Activated CD8-positive, alpha-beta memory T cell treated with anti-CD3 and anti-CD28 coated beads, Interleukin-2, amount 50 U/mL, for 48 hours (primary cell): ENCODE data around the gene CRELD2.

Experiments used
- DNase-seq: peaks from one replicate; pipeline ENCODE4 v3.0.0-alpha.2; 2020

The CRELD2 gene

DNA sequence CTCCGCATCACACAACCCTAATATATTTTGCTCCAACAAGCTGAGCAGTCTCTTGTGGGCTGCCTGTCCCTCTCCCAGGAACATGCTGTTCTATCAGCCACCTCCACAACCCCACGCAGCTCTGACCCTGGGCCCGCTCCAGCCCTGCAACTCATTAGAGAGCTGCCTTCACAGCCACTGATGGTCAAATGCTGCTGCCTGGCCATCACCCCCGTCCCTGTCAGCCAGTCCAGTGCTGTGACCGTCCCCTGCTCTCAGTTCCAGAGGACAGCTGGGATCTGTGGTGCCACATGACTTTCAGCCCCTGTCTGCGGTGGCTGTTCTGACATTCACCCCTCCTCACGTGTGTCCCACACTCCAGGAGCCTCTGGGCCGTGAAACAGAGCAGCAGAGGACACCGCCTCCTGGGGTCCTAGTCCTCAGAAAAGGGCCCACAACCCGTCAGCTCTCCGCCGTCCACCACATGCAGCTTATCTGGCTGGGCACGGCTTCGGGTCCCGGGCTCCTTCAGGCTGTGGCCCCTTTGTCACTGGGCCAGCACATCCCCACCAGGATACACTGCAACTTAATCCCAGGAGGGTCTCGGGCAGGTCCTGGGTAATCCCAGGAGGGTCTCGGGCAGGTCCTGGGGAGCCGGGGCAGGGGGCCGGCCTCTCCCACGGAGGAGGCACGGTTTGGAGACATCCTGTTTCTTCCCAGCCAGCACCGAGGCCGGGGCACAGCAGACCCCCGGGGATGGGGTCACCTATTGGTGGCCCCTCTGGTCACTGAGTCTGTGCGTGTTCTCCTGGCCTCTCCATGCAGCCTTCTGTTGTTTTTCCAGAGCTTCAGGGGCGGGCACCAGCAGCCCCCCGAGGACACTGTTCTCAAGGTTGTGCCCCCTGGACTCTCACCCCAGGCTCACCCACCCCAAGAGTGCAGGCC is 15.1 kb downstream of the CRELD2 start:
- no peak for DNase-seq

DNA sequence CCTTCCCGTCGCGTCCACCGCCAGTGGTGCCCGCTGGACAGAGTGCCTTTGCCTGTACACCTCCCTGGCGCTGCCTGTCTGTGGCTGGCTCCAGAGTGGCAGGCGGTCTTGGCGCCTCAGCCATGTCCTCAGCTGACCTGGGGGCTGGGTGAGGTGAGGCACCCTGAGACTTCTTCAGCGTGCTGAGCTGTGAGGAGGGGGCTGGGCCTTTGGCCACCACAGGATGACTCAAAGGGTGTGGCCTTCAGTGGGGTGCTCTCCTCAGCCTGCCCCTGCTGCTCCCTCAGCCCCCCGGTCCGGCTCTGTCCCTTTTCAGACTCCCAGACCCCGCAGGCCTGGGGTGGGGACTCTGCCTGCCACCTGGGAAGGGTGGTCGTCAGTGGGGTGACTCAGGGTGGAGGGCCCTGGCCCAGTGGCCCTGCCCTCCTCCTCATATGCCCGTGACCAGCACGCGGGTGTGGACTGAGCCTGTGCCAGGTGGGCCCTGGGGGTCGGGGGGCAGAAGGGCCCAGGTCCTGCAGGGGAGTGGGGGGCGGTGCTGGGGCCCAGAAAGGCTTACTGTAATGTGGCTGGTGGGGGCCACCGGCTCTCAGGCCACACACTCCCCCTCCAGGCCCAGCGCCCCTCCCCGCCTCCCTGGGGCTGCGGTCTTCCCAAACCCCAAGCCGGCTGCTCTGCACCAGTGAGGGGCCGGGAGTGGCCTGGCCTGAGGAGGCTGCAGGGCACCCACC is 15.9 kb downstream of the CRELD2 start:
- DNase-seq = no peak

DNA sequence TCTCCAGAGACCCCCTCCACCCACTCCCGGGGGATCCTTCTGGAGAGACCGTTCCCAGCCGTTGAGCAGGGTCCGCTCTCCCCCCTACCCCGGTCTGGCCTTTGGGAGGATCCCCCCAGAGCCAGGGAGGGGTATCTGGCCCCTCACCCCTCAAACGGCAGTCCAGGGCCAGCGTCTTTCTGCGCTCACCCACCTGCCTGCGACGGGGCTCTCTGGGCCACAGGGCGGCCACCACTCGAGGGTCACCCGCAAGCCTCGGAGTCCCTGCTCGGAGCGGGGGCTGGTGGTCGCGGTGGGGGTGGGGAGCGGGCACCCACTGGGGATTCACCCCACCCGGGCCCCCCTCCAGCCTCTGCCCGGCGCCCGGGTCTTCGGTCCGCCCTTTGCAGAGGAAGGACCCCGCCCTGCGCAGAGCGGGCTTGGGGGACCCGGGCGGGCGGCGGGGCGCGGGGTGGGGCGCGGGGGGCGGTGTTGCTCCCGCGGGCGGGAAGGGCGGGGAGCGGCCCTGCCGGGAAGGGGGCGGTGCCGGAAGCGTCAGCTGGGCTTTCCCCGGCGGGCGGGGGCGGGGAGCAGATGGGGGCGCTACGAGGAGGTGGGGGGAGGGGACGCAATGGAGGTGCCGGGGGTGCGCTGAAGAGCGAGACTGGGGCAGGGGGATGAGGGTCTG is 16.6 kb downstream of the CRELD2 start:
- peak; percentile 95 for DNase-seq

DNA sequence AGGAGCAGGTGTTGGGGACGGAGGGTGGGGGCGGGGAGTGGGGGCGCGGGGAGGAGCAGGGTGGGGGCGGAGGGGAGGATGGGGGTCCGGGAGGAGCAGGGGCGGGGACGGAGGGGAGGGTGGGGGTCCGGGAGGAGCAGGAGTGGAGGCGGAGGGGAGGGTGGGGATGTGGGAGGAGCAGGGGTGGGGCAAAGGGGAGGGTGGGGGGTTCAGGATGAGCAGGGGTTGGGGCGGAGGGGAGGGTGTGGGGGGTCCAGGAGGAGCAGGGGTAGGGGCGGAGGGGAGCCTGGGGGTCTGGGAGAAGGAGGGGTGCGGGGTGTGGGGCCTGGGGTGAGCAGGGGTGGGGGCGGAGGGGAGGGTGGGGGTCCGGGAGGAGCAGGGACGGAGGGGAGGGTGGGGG is 17.1 kb downstream of the CRELD2 start:
- DNase-seq = no peak

DNA sequence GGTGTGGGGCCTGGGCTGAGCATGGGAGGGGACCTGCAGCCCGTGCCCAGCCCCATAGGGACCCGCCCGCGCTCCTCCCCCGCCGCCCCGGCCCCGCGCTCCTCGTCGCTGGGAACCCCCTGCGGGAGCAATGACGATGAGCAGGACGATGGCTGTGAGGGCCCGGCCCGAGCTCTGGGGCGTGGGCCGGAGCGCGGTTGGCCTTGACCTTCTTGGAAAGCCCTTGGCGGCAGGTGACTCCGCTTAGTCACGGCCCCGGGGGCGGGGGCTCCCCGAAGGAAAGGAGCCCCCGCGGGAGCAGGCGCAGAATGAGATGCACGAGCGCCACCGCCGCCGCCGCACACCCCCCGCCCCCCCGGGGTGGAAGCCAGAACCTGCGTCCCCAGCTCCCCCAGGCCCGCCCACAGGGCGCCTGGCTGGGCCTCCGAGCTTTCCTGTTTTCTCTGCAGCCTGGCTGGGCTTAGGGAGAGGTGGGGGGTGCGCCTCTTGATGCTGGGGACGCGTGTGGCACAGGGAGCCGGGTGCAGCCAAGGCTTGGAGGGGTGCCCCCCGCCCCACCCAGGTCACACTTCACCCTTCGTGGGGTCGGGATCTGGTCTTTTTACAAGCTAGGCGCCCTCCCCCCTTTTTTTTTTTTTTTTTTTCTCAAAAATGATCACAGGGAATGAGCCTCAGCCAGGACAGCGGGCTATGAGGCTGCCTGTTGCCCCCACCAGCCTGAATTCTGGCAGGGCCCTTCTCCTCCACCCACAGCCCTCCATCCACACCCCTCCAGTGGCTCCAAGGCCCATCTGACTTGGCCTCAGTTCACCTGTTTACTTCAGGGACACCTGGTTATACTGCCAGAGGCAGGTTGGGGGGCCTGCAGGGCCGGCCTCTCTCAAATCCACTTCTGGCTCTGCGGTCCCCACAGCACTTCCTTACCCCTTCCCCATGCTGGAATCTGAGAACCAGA is 17.9 kb downstream of the CRELD2 start:
- peak; percentile 98 for DNase-seq

DNA sequence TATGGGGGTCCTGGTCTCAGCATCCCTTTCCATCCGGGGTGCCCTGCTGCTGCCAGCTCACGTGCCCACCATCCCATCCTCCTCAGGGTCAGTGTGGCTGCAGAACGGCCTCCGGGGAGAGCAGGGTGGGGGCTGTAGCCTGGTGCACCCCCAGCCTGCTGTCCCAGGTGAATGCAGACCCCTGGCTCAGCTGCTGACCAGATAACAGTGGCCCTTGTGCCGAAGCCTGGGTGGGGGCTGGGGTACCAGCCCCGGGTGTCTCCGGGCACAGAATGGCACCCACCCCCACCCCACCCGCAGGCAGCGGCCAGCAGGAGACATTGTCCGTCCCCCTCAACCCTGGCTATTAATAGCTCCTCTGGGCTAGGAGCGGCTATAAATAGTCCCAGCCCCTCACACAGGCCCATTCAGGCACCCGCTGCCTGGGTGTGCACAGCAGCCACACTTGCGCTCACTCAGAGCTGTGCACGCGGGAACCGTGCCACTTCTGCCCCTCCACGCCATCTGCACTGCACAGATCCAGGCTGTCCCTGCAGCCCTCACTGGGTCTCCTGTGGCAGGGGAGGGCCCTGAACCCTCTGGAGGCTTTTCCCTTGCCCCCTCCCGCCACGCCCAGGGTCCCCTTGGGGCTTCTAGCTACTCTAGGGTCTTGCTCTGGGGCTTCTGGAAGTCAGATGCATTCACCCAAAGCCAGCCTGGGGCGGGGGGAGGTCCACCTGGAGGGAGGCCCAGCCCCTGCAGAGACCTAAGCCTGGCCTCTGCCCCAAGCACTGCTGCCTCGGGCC is 18.7 kb downstream of the CRELD2 start:
- DNase-seq = no peak

DNA sequence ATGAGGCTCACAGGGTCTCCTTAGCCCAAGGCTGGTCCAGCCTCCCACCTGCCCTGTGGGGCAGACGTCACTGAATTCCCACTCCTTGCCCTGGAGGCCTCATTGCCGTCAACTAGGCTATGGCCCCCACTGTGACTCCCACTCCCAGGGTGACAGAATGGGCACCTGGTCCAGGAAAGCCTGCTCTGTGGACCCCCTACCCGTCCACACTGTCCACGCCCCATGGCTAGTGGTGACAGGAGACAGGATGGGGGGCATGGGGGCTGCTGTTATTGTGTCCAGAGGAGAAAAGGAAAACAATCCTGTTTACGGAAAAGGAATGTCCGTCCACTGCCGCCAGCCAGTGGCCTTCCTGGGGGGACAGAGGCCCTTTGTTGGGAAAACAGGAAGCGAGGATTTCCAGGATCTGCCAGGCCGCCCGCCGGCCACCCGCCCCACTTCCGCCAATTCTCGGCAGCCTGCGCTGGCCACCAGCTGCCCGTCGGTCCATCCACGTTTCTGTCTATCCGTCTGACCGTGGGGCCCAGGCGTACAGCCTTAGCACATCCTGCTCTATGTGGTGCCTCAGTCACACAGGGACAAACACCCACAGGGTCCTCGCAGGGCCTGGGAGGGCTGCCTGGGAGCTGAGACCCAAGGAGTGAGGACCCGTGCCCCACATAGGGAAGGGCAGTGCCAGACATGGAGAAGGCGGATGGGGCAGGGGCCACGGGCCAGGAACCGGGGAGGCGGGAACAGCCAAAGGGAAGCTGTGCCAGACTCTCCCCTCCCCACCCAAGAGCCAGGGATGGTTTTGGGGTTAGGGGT is 19.5 kb downstream of the CRELD2 start:
- no peak for DNase-seq

DNA sequence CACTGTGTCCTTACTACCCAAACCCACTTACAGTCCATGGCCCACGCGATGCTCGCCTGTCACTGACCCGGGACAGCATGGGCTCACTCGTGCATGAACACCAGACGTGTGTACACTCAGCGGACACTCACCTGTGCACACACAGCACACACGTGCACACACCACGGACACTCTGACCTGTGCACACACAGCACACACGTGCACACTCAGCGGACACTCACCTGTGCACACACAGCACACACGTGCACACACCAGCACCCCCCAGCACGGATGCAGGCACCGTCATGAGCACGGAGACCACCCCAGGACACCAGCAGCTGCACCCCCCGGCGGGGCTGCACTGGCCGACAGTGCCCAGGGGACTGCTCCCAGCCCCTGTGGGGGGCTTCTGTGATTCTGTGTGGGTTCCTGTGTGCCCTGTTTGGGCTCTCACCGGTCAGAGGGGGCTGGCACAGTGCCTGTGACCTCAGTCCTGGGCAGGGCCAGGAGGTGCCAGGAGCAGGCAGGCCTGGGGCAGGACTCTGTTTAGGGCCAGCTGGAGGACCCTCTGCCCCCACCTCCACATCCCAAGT is 20.2 kb downstream of the CRELD2 start:
- no peak for DNase-seq

DNA sequence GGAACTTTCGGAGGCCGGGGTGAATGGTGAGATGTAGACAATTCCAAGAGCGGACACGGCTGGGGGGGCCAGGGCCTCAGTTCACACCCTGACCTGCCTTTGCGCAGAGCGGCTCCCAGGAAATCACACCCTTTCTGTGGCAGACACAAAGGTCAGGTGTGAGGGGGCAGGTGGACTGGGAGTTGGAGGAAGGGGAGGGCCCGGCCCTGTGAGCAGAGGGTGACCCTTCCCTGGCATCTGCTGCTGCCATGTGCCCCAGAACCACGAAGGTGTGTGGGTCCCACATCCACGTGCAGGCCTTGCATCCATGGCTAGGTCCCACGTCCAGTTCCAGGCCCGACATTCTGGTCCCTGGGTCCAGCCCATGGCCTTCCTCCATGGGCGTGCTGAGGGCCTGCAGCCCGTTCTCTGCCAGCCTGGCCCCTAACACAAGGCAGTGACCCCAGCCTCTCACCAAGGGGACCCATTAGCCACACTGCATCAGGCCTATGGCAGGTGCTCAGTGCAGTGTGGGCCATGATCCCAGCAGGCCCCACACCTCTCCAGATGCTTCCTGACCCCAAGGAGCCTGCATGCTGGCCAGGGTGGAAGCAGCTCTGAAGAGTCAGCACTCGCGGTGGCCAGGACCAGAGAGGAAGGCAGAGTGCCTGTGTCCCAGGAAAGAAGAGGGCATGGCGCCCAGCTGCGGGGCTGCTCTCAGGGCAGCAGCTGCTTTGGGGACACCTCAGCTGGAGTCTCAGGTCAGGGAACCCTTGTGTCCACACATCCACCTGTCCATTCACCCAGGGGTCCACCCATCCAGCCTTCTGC is 23.3 kb downstream of the CRELD2 start:
- DNase-seq = no peak

DNA sequence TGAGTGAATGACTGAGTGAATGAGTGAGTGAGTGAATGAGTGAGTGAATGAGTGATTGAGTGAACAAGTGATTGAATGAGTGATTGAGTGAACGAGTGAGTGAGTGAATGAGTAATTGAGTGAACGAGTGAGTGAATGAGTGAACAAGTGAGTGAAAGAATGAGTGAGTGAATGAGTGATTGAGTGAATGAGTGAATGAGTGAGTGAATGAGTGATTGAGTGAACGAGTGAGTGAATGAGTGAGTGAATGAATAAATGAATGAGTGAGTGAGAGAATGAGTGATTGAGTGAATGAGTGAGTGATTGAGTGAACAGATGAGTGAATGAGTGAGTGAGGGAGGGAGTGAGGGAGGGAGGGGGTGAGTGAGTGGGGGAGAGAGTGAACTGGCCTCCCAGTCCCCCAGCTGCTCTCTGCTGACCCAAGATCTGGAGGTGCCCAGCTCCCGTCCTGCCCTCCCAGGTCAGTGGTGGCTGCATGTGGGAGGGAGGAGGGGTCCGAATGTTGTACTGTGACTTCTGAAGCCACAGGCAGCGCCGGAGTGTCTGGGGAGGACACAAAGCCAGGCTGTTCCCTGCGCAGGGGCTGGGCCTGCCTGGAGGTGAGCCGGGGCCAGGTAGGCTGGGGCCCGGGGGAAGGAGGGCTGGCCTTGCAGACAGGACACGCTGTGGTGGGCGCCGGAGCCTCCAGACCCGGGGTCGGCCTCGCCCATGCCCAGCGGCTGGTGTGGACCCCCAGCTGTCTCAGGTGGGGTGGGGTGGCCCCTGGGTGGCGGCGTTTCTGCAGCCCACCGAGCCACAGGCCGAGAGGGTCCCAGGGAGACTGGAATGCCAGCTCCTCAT is 24.4 kb downstream of the CRELD2 start:
- DNase-seq = no peak

DNA sequence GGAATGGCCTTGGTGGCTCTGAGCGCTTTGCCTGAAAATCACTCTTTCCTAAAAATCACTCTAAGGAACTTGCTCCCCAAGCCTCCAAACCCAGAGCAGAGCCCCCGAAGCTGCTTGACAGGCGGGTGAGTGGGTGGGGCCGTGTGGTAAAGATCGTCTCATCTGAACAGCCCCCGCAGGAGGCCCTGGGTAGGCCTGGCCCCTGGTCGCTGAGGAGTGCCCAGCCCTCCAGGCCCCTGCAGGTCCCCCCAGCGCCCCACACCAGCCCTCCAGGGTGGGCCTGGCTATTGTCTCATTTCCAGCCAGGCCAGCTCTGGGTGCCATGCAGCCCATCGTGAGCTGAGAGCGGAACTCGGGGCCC is 25.0 kb downstream of the CRELD2 start:
- no peak for DNase-seq

DNA sequence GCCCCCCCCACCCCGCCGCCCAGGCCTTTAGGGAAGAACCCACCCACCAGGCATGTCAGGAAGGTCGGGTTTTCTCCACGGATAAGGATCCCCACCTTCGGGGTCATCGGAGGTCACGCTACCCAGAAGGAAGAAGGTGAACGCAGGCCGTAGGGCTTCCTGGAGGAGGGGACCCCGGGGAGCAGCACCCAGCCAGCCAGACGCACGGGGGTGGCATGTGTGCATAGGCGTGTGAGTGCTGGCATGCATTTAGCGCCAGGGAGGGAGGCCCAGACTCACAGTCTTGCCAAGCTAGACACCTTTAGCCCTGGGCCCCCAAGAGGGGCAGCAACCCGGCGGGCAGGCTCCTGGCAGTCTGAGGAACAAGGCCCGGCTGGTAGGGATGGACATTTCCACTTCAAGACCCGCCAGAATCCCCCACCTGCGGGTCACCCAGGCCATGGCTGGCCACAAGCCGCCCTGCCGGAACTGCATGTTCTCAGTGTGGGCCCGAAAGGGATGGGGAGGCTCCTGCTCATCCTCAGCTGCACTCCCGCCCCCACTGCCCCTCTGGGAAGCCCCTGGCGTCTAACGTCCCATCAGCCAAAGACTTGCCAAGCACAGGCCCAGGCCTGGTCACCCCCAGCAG is 25.5 kb downstream of the CRELD2 start:
- DNase-seq = no peak

DNA sequence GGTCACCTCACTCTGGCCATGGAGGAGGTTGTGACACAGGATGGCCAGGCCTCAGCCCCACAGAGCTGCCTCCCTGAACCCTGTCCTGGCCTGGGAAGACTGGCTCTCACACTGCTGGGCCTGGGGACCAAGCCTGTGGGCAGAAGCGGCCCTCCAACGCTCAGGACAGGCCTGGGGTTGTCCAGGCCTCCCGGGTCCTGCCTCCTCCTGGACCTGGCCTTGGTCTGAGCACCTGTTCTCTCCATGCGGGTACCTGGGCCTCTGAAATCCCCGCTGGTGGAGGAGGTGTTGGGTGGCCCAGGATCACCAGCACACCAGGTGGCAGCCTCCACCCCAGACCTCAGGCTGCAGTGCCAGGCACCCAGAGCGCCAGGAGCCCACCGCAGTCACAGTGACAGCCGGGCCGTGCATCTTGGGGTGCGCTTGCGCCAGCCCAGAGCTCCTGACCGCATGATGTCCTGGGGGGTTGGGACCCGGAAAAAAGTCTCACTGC is 26.0 kb downstream of the CRELD2 start:
- no peak for DNase-seq

DNA sequence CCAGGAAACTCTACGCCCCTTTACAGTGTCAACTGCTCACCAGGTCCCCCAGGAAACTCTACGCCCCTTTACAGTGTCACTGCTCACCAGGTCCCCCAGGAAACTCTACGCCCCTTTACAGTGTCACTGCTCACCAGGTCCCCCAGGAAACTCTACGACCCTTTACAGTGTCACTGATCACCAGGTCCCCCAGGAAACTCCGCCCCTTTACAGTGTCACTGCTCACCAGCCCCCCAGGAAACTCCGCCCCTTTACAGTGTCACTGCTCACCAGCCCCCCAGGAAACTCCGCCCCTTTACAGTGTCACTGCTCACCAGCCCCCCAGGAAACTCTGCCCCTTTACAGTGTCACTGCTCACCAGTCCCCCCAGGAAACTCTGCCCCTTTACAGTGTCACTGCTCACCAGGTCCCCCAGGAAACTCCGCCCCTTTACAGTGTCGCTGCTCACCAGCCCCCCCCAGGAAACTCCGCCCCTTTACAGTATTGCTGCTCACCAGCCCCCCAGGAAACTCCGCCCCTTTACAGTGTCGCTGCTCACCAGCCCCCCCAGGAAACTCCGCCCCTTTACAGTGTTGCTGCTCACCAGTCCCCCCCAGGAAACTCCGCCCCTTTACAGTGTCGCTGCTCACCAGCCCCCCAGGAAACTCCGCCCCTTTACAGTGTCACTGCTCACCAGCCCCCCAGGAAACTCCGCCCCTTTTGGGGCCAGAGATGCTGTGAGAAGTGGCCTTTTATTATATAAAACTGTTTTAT is 26.8 kb downstream of the CRELD2 start:
- DNase-seq = peak; percentile 69

DNA sequence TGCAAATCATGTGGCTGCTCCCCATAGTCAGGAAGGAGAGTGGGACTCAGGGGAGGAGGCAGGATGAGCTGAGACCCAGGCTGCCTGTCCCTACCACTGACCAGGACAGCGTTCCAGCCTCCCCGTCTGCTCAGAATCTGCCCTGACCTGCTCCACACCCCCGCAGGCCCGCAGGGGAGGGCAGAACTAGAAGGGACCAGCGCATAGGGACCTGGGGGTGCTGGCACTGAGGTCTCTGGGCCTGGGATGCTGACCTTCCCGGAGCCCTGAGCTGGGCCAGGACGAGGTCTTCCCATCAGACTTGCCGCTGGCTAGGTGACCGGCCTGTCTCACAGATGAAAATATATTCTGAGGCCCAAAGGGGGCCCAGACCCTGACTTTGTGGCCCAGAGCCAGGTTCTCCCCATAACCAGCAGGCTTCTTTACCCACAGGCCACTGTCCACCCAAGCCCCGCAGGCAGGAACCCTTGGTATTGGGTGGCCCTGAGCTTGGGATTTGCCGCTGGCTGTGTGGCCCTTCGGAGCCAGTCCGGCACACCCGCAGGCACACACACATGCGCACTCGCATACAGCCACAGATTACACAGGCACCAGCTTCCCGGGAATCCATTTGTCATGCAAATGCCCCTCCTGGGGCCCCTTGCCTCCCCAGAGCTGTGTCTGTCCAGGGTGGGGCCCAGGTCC is 28.3 kb downstream of the CRELD2 start:
- DNase-seq = no peak

DNA sequence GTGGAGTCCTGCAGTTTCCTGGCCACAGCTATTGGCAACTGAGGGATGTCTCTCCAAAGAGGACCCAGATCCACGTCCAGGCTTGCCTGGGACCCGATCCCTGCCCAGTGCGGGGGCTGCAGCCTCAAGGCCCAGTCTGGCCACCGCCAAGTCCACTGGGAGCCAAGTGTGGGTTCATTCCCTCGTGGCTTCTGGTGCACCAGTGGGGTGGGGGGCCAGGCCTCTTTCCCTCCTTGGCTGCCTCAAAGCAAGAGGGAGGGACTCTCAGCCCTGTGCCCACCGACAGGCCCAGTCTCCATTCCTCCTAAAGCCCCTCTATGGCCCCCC is 28.8 kb downstream of the CRELD2 start:
- no peak for DNase-seq
